ENCODE data around the gene CAMTA1. TPM values are rescaled to one million over a fixed set of nuclear protein-coding genes. Genes with fewer than 3 reads are reported as not detected.

CAMTA1 gene
- total RNA-seq, 1 donor from 2014 or later: 109 TPM

DNA sequence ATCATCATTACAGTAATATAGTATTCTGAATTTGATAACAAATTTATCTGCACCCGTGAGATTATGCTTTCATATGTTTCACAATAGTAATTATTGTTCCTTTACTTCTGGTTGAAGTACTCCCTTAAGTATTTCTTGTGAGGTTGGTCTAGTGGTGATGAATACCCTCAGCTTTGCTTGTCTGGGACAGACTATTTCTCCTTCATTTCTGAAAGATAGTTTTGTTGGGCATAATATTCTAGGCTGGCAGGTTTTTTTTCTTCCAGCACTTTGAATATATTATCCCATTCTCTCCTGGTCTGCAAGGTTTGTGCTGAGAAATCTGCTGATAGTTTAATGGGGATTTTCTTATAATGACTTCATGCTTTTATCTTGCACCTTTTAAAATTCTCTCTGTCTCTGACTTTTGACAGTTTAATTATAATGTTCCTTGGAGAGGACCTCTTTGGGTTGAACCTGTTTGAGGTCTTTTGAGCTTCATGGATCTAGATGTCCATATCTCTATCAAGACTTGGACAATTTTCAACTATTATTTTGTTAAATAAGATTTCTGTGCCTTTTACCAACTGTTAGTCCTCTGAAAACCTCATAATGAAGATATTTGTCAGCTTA, 614.4 kb downstream of the CAMTA1 start:
- H3K4me1 Mint-ChIP-seq: no peaks in the 10 kb centered on the region
- TF ChIP-seq, protein P1, sequence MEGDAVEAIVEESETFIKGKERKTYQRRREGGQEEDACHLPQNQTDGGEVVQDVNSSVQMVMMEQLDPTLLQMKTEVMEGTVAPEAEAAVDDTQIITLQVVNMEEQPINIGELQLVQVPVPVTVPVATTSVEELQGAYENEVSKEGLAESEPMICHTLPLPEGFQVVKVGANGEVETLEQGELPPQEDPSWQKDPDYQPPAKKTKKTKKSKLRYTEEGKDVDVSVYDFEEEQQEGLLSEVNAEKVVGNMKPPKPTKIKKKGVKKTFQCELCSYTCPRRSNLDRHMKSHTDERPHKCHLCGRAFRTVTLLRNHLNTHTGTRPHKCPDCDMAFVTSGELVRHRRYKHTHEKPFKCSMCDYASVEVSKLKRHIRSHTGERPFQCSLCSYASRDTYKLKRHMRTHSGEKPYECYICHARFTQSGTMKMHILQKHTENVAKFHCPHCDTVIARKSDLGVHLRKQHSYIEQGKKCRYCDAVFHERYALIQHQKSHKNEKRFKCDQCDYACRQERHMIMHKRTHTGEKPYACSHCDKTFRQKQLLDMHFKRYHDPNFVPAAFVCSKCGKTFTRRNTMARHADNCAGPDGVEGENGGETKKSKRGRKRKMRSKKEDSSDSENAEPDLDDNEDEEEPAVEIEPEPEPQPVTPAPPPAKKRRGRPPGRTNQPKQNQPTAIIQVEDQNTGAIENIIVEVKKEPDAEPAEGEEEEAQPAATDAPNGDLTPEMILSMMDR (conservative IDR thresholded peaks at IDR 0.05): no peak
- DNase-seq (ENCODE audit: low read depth, low spot score): no peak
- no peak overlapping the region for H3K27ac Mint-ChIP-seq (ENCODE audit: unreplicated experiment)
- peaks cover 2% of the 10 kb centered on the region for H3K27me3 Mint-ChIP-seq (ENCODE audit: low read depth)
- peaks cover 15% of the 10 kb centered on the region for H3K9me3 Mint-ChIP-seq
- no peak overlapping the region for H3K4me3 Mint-ChIP-seq
- peaks cover 2% of the 10 kb centered on the region for H3K36me3 Mint-ChIP-seq (ENCODE audit: low read depth)

DNA sequence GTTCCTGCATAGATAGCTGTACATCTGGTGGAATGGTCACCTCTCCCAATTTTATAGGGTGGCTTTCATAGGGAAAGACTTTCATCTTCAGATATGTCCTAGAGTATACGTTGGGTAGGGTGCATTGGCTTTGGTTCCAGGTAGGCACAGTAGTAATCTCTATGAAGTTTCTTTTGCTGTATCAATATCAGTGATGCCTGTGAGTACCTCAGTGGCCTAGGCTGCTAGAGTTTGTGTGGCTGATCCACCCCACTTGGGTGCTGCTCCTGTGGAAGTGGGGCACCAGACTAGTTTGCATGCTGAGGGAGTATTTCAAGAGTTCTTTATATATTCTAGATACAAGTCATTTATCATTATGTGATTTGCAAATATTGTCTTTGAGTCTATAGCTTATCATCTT, 615.3 kb downstream of the CAMTA1 start:
- H3K9me3 Mint-ChIP-seq: peaks cover 12% of the 10 kb centered on the region
- peaks cover 2% of the 10 kb centered on the region for H3K27me3 Mint-ChIP-seq (ENCODE audit: low read depth)
- H3K27ac Mint-ChIP-seq (ENCODE audit: unreplicated experiment): no peak overlapping the region
- DNase-seq (ENCODE audit: low read depth, low spot score): no peak
- H3K4me3 Mint-ChIP-seq: no peak overlapping the region
- H3K36me3 Mint-ChIP-seq (ENCODE audit: low read depth): peaks cover 2% of the 10 kb centered on the region
- TF ChIP-seq, protein P1 (conservative IDR thresholded peaks at IDR 0.05): no peak
- H3K4me1 Mint-ChIP-seq: no peaks in the 10 kb centered on the region

DNA sequence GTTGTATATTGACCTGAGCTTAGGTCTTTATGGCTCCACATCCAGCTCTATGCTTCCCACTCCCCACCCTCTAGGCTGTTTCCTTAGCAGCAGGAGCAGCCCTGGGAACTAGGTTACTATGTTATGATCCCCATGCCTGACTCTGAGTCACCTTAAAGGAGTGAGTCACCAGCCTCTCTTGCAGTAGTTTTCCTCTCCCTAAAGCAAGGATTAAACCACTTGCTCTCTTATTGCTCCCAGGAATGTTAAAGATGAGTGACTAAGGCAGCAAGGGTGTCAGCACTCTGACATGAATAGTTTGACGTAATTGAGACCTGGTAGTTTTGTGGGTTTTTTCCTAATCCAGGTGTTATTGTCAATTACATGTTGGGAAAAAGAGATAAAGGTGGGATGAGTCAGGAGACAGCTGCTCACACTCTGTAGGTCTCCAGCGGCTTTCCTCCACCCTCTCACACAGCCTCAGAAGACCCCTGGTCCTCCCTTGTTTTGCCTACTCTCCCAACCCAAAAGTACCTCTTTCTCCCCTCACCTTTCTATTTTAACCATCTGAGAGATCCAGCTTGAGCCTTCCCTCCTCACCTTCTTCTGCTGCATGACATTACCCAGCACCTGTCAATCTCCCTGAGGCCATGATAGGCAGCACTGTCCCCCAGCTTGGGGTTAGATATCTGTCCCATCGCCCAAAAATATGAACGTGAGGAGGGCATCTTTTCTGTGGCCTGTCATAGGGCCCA, 616.7 kb downstream of the CAMTA1 start:
- no peaks in the 10 kb centered on the region for H3K4me1 Mint-ChIP-seq
- TF ChIP-seq, protein P1 (conservative IDR thresholded peaks at IDR 0.05): no peak
- no peak overlapping the region for H3K4me3 Mint-ChIP-seq
- DNase-seq (ENCODE audit: low read depth, low spot score): peak; percentile 0
- H3K9me3 Mint-ChIP-seq: peaks cover 6% of the 10 kb centered on the region
- no peak overlapping the region for H3K27ac Mint-ChIP-seq (ENCODE audit: unreplicated experiment)
- no peaks in the 10 kb centered on the region for H3K27me3 Mint-ChIP-seq (ENCODE audit: low read depth)
- no peaks in the 10 kb centered on the region for H3K36me3 Mint-ChIP-seq (ENCODE audit: low read depth)

DNA sequence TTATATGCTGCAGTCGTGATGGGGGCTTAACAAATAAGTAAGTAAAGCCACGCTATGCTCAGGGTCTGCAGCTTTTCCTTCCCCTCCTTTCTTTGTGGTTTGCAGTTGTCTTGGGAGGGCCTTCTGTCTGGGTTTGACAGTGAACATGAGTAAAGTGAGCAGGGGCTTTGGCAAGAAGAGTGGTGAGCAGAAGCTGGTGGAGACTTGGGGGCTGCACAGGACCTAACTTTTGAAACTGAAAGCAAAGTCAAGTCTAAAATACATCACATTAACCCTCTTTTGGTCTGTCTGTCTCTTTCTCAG, 617.2 kb downstream of the CAMTA1 start:
- DNase-seq (ENCODE audit: low read depth, low spot score): peak; percentile 1
- Mint-ChIP-seq H3K27me3 (ENCODE audit: low read depth) (no peaks in the 10 kb centered on the region), H3K4me3 (no peak overlapping the region), H3K27ac (ENCODE audit: unreplicated experiment) (no peak overlapping the region), H3K9me3 (peaks cover 6% of the 10 kb centered on the region), H3K36me3 (ENCODE audit: low read depth) (no peaks in the 10 kb centered on the region), H3K4me1 (no peaks in the 10 kb centered on the region)
- TF ChIP-seq, protein P1 (conservative IDR thresholded peaks at IDR 0.05): no peak

DNA sequence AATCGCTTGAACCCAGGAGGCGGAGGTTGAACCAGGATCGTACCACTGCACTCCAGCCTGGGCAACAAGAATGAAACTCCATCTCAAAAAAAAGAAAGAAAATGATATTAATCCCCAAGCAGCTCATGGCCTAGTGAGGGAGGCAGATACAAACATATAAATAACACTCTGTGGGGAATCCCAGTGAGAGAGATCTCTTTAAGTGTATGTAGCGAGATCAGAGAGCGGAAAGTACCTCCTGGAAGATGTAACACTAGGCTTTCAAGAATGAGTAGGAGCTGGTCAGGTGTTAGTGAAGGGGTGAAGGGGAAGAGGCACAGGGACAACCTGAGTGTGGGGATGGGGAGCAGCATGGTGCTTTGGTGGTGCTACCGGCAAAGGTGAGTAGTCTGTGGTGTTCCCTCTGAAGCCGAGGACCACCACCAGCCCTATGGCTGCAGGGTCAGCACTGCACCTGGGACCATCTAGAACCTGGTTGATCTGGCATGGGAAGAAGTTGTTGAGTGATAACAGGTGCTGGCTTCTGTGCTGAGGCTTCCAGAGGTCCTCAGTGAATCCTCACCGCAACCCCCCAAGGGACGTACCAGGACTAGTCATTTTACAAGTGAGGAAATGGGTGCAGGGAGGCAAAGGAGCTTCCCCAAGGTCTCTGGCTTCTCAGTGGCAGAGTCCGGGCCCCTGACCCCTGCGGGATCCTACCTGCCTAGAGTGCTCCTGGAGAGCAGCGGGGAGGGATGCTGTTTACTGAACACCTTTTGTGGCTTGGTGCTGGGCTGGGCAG, 618.2 kb downstream of the CAMTA1 start:
- no peaks in the 10 kb centered on the region for H3K4me1 Mint-ChIP-seq
- H3K27ac Mint-ChIP-seq (ENCODE audit: unreplicated experiment): no peak overlapping the region
- peaks cover 6% of the 10 kb centered on the region for H3K9me3 Mint-ChIP-seq
- peak; percentile 0 for DNase-seq (ENCODE audit: low read depth, low spot score)
- no peak overlapping the region for H3K4me3 Mint-ChIP-seq
- TF ChIP-seq, protein P1 (conservative IDR thresholded peaks at IDR 0.05): no peak
- no peaks in the 10 kb centered on the region for H3K27me3 Mint-ChIP-seq (ENCODE audit: low read depth)
- no peaks in the 10 kb centered on the region for H3K36me3 Mint-ChIP-seq (ENCODE audit: low read depth)

Data from neural crest cell (in vitro differentiated cells).